Lung (tissue), 13 donors: ENCODE results near the gene NMRAL1. TPM values are rescaled to one million over a fixed set of nuclear protein-coding genes. Genes with fewer than 3 reads are reported as not detected.

Experiments
- ATAC-seq: fragments of 200-7000 bp; cut with Tn5 transposase; one replicate; pipeline ENCODE4 v1.9.1; 2020; ENCODE audit warnings: moderate number of reproducible peaks; ENCODE audit not compliant: insufficient read depth, low FRiP score
- DNase-seq, 3 donors: peaks; one replicate each; pipeline ENCODE4 v3.0.0-alpha.2; 2013 to 2017
- H3K27ac ChIP-seq, 2 donors: one replicate each; pipeline ENCODE4 v1.5.1; 2013; ENCODE audit warnings: mild to moderate bottlenecking in 2 of 2, moderate library complexity in 2 of 2, control low read depth in 1 of 2, inconsistent platforms in 1 of 2, low read depth in 1 of 2, low read length in 1 of 2
- H3K27me3 ChIP-seq, 3 donors: one replicate each; pipeline ENCODE4 v1.5.1; 2013; ENCODE audit warnings: low read length in 2 of 3; ENCODE audit not compliant: control insufficient read depth in 3 of 3, insufficient read depth in 3 of 3
- H3K36me3 ChIP-seq, 4 donors: one replicate each; pipeline ENCODE4 v1.5.1; 2013; ENCODE audit warnings: low read length in 4 of 4, mild to moderate bottlenecking in 1 of 4, moderate library complexity in 1 of 4; ENCODE audit not compliant: control insufficient read depth in 4 of 4, insufficient read depth in 4 of 4
- H3K4me1 ChIP-seq, 5 donors: one replicate each; pipeline ENCODE4 v1.5.1; 2013; ENCODE audit warnings: low read length in 5 of 5, mild to moderate bottlenecking in 2 of 5, moderate library complexity in 1 of 5; ENCODE audit not compliant: control insufficient read depth in 5 of 5, insufficient read depth in 5 of 5
- H3K4me3 ChIP-seq: one replicate; pipeline ENCODE4 v1.5.1; 2013; ENCODE audit warnings: mild to moderate bottlenecking, control low read depth, moderate library complexity
- H3K9ac ChIP-seq, 2 donors: one replicate each; pipeline ENCODE4 v1.5.1; 2013; ENCODE audit warnings: low read length in 2 of 2, control low read depth in 1 of 2; ENCODE audit not compliant: insufficient read depth in 1 of 2
- H3K9me3 ChIP-seq, 4 donors: one replicate each; pipeline ENCODE4 v1.5.1; 2013; ENCODE audit warnings: low read length in 3 of 4, mild to moderate bottlenecking in 1 of 4, moderate library complexity in 1 of 4; ENCODE audit not compliant: control insufficient read depth in 4 of 4, insufficient read depth in 3 of 4
- WGBS, 2 donors: extraction: QIAGEN DNeasy Blood & Tissue Kit; methylation state at CpG; one replicate each; pipeline ENCODE4 v1.1.7; 2013; 5-methylcytosine and 5-hydroxymethylcytosine counted together
- polyA plus RNA-seq, 2 donors: library from polyadenylated mRNA; stranded (reverse); fragments of 200-250 nt; gene quantifications; one replicate each; pipeline ENCODE4 v1.2.1, GENCODE V29; 2013
- small RNA-seq: library from RNA; depleted of rRNA; stranded (forward); fragments of <200 nt; gene quantifications from one replicate; pipeline ENCODE3, GENCODE V24; 2014; ENCODE audit warnings: low replicate concordance
- total RNA-seq, 2 donors: library from RNA; depleted of rRNA in 1 of 2; stranded (reverse); fragments of >200 nt in 1 of 2; gene quantifications; one replicate each; pipeline ENCODE4 v1.2.1, GENCODE V29; 2014 to 2021
- TF ChIP-seq, protein P1 (sequence below): IDR thresholded peaks from 2 replicates; pipeline ENCODE4 v1.5.1; 2012; ENCODE audit warnings: mild to moderate bottlenecking; ENCODE audit errors: control extremely low read depth, extremely low read depth
- donor health status: control.
- donor health status: control.
- donor health status: Bipolar disorder and iron deficiency.
- donor health status: healthy.
- donor health status: DM: yes; HTN: yes; CAD: no.

Gene NMRAL1
- total and polyA plus RNA-seq, 4 donors, result 23.4 to 57.4 (median 46.8) TPM

- H3K27ac ChIP-seq, result no peak overlapping the region
- no peak overlapping the region for H3K4me3 ChIP-seq
- H3K4me1 ChIP-seq, result peaks cover 0 to 57% (median 13%) of the 10 kb centered on the region in 5 donors
- ATAC-seq, result no peak
- 93 to 94% methylated on average over 4 of the region's 4 CpGs for WGBS, 2 donors
- no peaks in the 10 kb centered on the region for H3K9me3 ChIP-seq
- no peak overlapping the region for H3K9ac ChIP-seq
- no peak for DNase-seq
- H3K27me3 ChIP-seq, result no peaks in the 10 kb centered on the region
- H3K36me3 ChIP-seq, result peaks cover 0 to 18% (median 0%) of the 10 kb centered on the region in 4 donors
- TF ChIP-seq, protein P1, sequence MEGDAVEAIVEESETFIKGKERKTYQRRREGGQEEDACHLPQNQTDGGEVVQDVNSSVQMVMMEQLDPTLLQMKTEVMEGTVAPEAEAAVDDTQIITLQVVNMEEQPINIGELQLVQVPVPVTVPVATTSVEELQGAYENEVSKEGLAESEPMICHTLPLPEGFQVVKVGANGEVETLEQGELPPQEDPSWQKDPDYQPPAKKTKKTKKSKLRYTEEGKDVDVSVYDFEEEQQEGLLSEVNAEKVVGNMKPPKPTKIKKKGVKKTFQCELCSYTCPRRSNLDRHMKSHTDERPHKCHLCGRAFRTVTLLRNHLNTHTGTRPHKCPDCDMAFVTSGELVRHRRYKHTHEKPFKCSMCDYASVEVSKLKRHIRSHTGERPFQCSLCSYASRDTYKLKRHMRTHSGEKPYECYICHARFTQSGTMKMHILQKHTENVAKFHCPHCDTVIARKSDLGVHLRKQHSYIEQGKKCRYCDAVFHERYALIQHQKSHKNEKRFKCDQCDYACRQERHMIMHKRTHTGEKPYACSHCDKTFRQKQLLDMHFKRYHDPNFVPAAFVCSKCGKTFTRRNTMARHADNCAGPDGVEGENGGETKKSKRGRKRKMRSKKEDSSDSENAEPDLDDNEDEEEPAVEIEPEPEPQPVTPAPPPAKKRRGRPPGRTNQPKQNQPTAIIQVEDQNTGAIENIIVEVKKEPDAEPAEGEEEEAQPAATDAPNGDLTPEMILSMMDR, result no peak
Measured at GRCh38 chr16:4412854-4413253, 61.6 kb downstream of the NMRAL1 start.

DNA sequence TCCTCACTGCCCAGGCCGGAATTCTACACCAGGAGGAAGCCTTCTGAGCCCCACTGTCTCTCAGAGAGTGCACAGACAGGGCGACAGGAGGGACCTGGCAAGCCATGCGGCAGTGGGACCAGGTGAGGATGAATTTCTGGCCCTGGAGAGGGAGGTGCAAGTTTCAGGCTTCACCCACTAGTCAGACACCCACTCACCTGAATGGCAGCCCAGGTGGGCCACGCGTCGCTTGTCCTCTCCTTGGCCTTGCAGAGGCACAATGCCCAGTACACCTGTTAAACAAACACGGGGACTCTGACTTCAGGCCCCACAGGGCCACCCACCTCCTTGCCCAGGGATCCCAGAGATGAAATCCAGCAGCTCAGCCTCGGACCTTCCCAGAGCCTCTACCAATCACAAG lies 62.3 kb downstream of the NMRAL1 start:
- Histone ChIP-seq H3K27me3 (no peaks in the 10 kb centered on the region), H3K36me3 (peaks cover 0 to 23% (median 0%) of the 10 kb centered on the region in 4 donors)

More for the DNA sequence above, 62.3 kb downstream of the NMRAL1 start:
- no peaks in the 10 kb centered on the region for H3K9me3 ChIP-seq
- H3K9ac ChIP-seq, result no peak overlapping the region
- ATAC-seq (no peak), DNase-seq (no peak)
- H3K4me3 ChIP-seq, result no peak overlapping the region
- peak overlapping the region in 1 of 2 donors; percentile 31 for H3K27ac ChIP-seq
- TF ChIP-seq, protein P1, result no peak
- WGBS, 2 donors, result 92 to 93% methylated on average over 8 of the region's 8 CpGs
- peaks cover 0 to 61% (median 13%) of the 10 kb centered on the region in 5 donors for H3K4me1 ChIP-seq

Small RNA genes lying within 50 kb of the gene (small RNA-seq; reads per million reads assigned to genes)
- gene AC012676.2, result not detected

Other genes starting within 250 kb of the NMRAL1 start
- 1 to 10 TPM; 2.1 to 2.9 TPM for gene SRL, start 232.5 kb downstream of the NMRAL1 start, total RNA-seq
- under 1 TPM; 0.30 to 0.37 TPM for gene SRL, start 232.5 kb downstream of the NMRAL1 start, polyA plus RNA-seq
- gene TFAP4, start 201.6 kb downstream of the NMRAL1 start, total RNA-seq, result 10 to 100 TPM in 1 of 2 donors, 1 to 10 TPM in 1; 9.7 to 12.3 TPM
- gene TFAP4, start 201.6 kb downstream of the NMRAL1 start, polyA plus RNA-seq, result 10 to 100 TPM in 1 of 2 donors, 1 to 10 TPM in 1; 5.7 to 10.5 TPM
- 10 to 100 TPM in 1 of 2 donors, 1 to 10 TPM in 1; 8.8 to 25.5 TPM for gene GLIS2, start 158.6 kb downstream of the NMRAL1 start, total RNA-seq
- gene GLIS2, start 158.6 kb downstream of the NMRAL1 start, polyA plus RNA-seq, result 10 to 100 TPM; 14.8 to 15.1 TPM
- 10 to 100 TPM; 23.0 to 55.2 TPM for gene PAM16, start 123.3 kb downstream of the NMRAL1 start, total RNA-seq
- 100 to 1,000 TPM in 1 of 2 donors, 10 to 100 TPM in 1; 62.2 to 183 TPM for gene PAM16, start 123.3 kb downstream of the NMRAL1 start, polyA plus RNA-seq
- gene VASN, start 102.8 kb downstream of the NMRAL1 start, total RNA-seq, result 10 to 100 TPM; 32.9 to 42.9 TPM
- gene VASN, start 102.8 kb downstream of the NMRAL1 start, polyA plus RNA-seq, result 10 to 100 TPM; 18.8 to 29.6 TPM
- 10 to 100 TPM; 32.3 to 86.2 TPM for gene CORO7, start 58.0 kb downstream of the NMRAL1 start, total RNA-seq
- gene CORO7, start 58.0 kb downstream of the NMRAL1 start, polyA plus RNA-seq, result 10 to 100 TPM; 27.8 to 60.0 TPM
- 10 to 100 TPM; 36.9 to 38.5 TPM for gene DNAJA3, start 48.8 kb downstream of the NMRAL1 start, total RNA-seq
- 10 to 100 TPM; 24.8 to 34.2 TPM for gene DNAJA3, start 48.8 kb downstream of the NMRAL1 start, polyA plus RNA-seq
- 10 to 100 TPM; 37.6 to 57.8 TPM for gene HMOX2, start 1.8 kb upstream of the NMRAL1 start, total RNA-seq
- 10 to 100 TPM; 45.6 to 57.0 TPM for gene HMOX2, start 1.8 kb upstream of the NMRAL1 start, polyA plus RNA-seq
- 10 to 100 TPM; 12.4 to 25.2 TPM for gene CDIP1, start 64.1 kb upstream of the NMRAL1 start, total RNA-seq
- 10 to 100 TPM; 11.3 to 13.2 TPM for gene CDIP1, start 64.1 kb upstream of the NMRAL1 start, polyA plus RNA-seq
- under 1 TPM; 0.28 to 0.37 TPM for gene C16orf96, start 81.7 kb upstream of the NMRAL1 start, total RNA-seq
- under 1 TPM; 0.03 to 0.04 TPM for gene C16orf96, start 81.7 kb upstream of the NMRAL1 start, polyA plus RNA-seq
- gene UBALD1, start 140.3 kb upstream of the NMRAL1 start, total RNA-seq, result 10 to 100 TPM in 1 of 2 donors, 1 to 10 TPM in 1; 6.6 to 38.5 TPM
- gene UBALD1, start 140.3 kb upstream of the NMRAL1 start, polyA plus RNA-seq, result 10 to 100 TPM; 20.2 to 43.2 TPM
- gene MGRN1, start 150.2 kb upstream of the NMRAL1 start, total RNA-seq, result 100 to 1,000 TPM in 1 of 2 donors, 10 to 100 TPM in 1; 55.7 to 112 TPM
- 10 to 100 TPM; 29.5 to 38.2 TPM for gene MGRN1, start 150.2 kb upstream of the NMRAL1 start, polyA plus RNA-seq
- 10 to 100 TPM; 34.7 to 41.3 TPM for gene NUDT16L1, start 218.9 kb upstream of the NMRAL1 start, total RNA-seq
- 10 to 100 TPM; 27.8 to 29.8 TPM for gene NUDT16L1, start 218.9 kb upstream of the NMRAL1 start, polyA plus RNA-seq